Fibroblast of the aortic adventitia (primary cell): ENCODE results near the gene RPS23. TPM values are rescaled to one million over a fixed set of nuclear protein-coding genes. Genes with fewer than 3 reads are reported as not detected.
A peak's percentile ranks its signal among the peaks of the same experiment; 100 is the strongest.

Experiments used
- DNase-seq: peaks from one replicate; pipeline ENCODE4 v3.0.0-alpha.2; 2010; ENCODE audit warnings: low read depth
- H3K4me3 ChIP-seq: 2 replicates; pipeline ENCODE4 v1.5.1; 2011; ENCODE audit warnings: low read depth, mild to moderate bottlenecking, control low read depth, low read length, moderate library complexity
- small RNA-seq: library from RNA; depleted of rRNA; stranded (forward); fragments of <200 nt; gene quantifications from one replicate; pipeline ENCODE3, GENCODE V24; 2012
- total RNA-seq: library from RNA; depleted of rRNA; stranded (reverse); fragments of >200 nt; gene quantifications from 2 replicates; pipeline ENCODE4 v1.2.3, GENCODE V29; 2012; ENCODE audit warnings: low replicate concordance
- TF ChIP-seq, protein P1 (sequence below): IDR thresholded peaks from 2 replicates; pipeline ENCODE4 v1.5.1; 2011; ENCODE audit warnings: mild to moderate bottlenecking, low read length, control low read depth, inconsistent platforms; ENCODE audit not compliant: insufficient read depth

The RPS23 gene
- total RNA-seq, 1 donor: 4,809 TPM

DNA sequence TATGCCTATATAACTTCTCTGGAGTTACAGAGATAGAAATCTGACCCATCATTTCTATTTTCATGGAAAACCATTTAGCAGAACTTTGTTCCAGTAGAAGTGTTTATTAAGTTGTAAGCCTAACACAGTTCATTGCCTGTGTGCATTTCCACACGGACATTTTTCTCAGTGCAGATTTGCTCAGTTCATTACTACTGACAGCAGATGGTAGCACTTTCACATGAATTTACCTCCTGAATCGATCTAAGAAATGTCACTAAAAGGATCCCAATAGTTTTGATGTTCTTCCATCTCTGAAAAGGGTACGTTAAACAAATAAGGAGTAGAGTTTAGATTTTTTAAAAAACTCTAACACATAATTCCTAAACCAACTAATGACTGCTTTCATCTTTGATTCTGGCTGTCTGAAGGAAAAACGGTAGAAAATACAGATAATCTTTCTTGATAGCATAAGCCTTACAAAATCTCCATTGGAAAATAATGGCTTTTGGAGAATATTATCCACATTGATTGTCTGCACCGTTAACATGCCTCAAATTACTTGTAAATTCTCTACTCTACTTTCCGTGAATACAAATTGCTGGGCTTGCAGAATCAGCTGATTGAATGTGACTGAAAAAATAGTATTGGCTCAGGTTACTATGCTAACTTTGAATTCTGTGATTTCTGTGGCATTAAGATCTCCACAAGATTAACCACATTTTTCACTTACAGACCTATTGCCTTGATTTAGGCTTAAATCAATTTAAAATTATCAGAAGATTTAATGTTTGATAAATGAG lies 33.1 kb downstream of the RPS23 start:
- TF ChIP-seq, protein P1, sequence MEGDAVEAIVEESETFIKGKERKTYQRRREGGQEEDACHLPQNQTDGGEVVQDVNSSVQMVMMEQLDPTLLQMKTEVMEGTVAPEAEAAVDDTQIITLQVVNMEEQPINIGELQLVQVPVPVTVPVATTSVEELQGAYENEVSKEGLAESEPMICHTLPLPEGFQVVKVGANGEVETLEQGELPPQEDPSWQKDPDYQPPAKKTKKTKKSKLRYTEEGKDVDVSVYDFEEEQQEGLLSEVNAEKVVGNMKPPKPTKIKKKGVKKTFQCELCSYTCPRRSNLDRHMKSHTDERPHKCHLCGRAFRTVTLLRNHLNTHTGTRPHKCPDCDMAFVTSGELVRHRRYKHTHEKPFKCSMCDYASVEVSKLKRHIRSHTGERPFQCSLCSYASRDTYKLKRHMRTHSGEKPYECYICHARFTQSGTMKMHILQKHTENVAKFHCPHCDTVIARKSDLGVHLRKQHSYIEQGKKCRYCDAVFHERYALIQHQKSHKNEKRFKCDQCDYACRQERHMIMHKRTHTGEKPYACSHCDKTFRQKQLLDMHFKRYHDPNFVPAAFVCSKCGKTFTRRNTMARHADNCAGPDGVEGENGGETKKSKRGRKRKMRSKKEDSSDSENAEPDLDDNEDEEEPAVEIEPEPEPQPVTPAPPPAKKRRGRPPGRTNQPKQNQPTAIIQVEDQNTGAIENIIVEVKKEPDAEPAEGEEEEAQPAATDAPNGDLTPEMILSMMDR: no peak
- no peak for DNase-seq
- H3K4me3 ChIP-seq: no peak overlapping the region

DNA sequence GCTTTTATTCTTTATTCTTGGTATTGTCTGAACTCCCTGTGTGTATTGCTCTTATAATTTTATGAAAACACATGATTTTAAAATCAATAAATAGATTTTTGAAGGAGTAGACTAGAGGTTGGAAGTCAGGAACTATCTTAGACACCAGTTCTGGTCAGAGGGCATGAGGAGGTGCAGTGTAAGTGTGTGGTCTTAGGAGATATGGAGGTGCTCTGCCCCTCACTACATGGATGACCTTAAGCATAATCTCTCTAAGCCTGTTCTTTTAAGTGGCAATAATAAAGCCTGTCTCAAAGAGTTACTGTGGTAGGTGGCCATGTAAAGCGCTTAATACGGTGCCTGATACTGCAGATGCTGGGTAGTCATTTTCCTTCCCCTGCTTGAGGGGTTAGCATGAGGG lies 34.0 kb downstream of the RPS23 start:
- H3K4me3 ChIP-seq: no peak overlapping the region
- TF ChIP-seq, protein P1: no peak
- no peak for DNase-seq

DNA sequence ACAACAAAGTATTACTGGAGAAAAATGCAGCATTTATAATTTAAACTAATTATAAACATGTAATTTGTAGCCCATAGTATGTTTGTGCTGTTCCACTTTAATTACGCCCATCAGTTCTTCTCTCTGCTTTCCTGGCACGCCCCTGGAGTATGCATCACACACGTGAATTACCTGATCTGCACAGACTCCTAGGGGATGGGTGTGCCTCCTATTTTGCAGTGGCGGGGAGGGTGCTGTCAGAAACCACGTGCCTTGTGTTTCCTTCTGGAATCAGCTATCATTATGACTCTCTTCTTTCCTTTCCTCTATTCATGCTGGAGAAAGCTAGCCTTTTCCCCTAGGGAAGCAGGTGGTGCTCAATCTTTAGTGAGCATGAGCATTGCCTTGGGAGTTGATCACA lies 43.3 kb downstream of the RPS23 start:
- H3K4me3 ChIP-seq: no peak overlapping the region
- DNase-seq: no peak
- TF ChIP-seq, protein P1: no peak

DNA sequence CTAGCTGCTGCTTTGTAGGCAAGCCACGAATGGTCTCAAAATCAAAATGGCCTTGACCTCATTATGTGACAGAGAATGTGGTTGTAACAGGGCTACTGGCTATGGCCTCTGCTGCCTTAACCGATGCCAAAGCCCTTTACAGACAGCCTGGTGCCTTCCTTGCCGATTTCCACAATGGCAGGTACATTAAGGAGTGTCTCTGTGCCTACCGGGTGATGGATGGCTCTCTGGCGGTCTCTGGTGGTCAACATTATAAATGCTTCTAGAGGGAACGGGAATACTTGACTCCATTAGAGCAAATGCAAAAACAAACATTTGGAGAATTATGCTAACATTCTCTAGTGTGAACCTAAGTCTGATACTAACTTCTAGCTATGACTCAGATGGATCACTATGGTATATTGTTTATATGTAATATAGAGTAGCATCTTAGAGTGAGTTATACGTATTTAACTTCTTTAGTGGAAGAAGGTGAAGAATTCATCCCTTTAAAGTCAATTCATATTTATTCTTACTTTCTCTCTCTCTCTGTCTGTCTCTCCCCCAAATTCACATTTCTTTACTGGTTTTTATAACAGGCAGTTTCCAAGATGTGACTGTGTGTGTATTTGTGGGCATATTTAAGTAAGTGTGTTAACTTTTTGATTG lies 52.5 kb downstream of the RPS23 start:
- TF ChIP-seq, protein P1: peak; percentile 86
- H3K4me3 ChIP-seq: no peak overlapping the region
- DNase-seq: peak; percentile 69

Small RNA genes within 50 kb of the gene (small RNA-seq; reads per million reads assigned to genes)
- gene AC010598.1: 0.19 reads per million
